Measurements from ENCODE around the gene STAP2. TPM values are rescaled to one million over a fixed set of nuclear protein-coding genes. Genes with fewer than 3 reads are reported as not detected.
"Not testable (repeated sequence)": the region's sequence is repeated elsewhere in the genome, so short reads cannot be mapped to it uniquely, and the experiment has no call there.

Gene STAP2
- total and polyA plus RNA-seq, 9 of the 15 experiments (the other 6 are each of a cell fraction or from before 2014, with no cell fraction given), result 1.2 to 9.8 (median 4.5) TPM

GRCh38 chr19:4328991-4329681 lies 9.5 kb downstream of the STAP2 start (continued):
- TF ChIP-seq ZNF407 (IDR thresholded peaks at IDR 0.05; ENCODE audit: low read depth) (0 out of 2 replicates have a peak, but pooled peaks have one; percentile 44), MLLT1 (IDR thresholded peaks at IDR 0.05) (0 out of 4 replicates have a peak, but pooled peaks of 1 of the 2 experiments have one; percentile 68), TAF1 (IDR thresholded peaks at IDR 0.05; ENCODE audit: control insufficient read depth, extremely low read depth, insufficient read depth, low read length, severe bottlenecking) (peak; percentile 18), ZBTB7A (IDR thresholded peaks at IDR 0.05; ENCODE audit: borderline replicate concordance, control insufficient read depth, low read depth, low read length) (peak; percentile 48; the same call in 1 of the 2 replicates), TBP (optimal IDR thresholded peaks at IDR 0.05; ENCODE audit: low read depth, low read length) (peak; percentile 39), DPF2 (IDR thresholded peaks at IDR 0.05) (peak; percentile 64; the same call in 1 of the 2 replicates), ZNF121 (CRISPR knock-in tag; conservative IDR thresholded peaks at IDR 0.05) (peak; percentile 94), ZNF639 (CRISPR knock-in tag; conservative IDR thresholded peaks at IDR 0.05 in 1 of 2, IDR thresholded peaks at IDR 0.05 in 1 of 2) (0 out of 4 replicates have a peak, but pooled peaks of 1 of the 2 experiments have one; percentile 0), EP400 (IDR thresholded peaks at IDR 0.05) (0 out of 2 replicates have a peak, but pooled peaks have one; percentile 38), CHD1 (IDR thresholded peaks at IDR 0.05; ENCODE audit: low read length) (peak; percentile 48), ATF3 (CRISPR knock-in tag; conservative IDR thresholded peaks at IDR 0.05) (peak; percentile 30; the same call in 1 of the 2 replicates), SMARCA5 (IDR thresholded peaks at IDR 0.05) (0 out of 2 replicates have a peak, but pooled peaks have one; percentile 63), SMARCA4 (IDR thresholded peaks at IDR 0.05) (0 out of 2 replicates have a peak, but pooled peaks have one; percentile 20)
- not testable (repeated sequence) for TF ChIP-seq ATF3 (IDR thresholded peaks at IDR 0.05)
